ENCODE measurements around the gene CAB39. TPM values are rescaled to one million over a fixed set of nuclear protein-coding genes. Genes with fewer than 3 reads are reported as not detected.

Gene CAB39
- total and polyA plus RNA-seq, 2 of the 8 experiments (the other 6 are each of a cell fraction or from before 2014, with no cell fraction given): 16.4 to 50.5 TPM

- Histone ChIP-seq H3K9me3 (ENCODE audit: insufficient read depth in 2 of 2, low read depth in 1 of 2, low read length in 1 of 2) (no peaks in the 10 kb centered on the region), H3K56ac (replicated peaks; ENCODE audit: insufficient read length, low read depth, low read length) (no peak overlapping the region), H4K8ac (ENCODE audit: extremely low read depth, insufficient read depth, low read length) (no peak overlapping the region), H4K20me1 (replicated peaks in 1 of 2; ENCODE audit: control insufficient read depth in 1 of 2, insufficient read depth in 2 of 2, low read length in 2 of 2) (no peaks in the 10 kb centered on the region), H4K91ac (replicated peaks; ENCODE audit: insufficient read length, low read length) (no peak overlapping the region), H3K4ac (replicated peaks; ENCODE audit: insufficient read length, low read depth, low read length) (no peak overlapping the region), H3K79me2 (ENCODE audit: control insufficient read depth in 1 of 2, insufficient read depth in 2 of 2, low read length in 2 of 2) (no peaks in the 10 kb centered on the region), H3K27ac (ENCODE audit: low read depth, low read length) (no peak overlapping the region), H3K9ac (replicated peaks in 1 of 4; ENCODE audit: extremely low read depth in 1 of 4, low read depth in 3 of 4, low read length in 3 of 4) (no peak overlapping the region), H3K4me1 (replicated peaks in 1 of 4; ENCODE audit: control insufficient read depth in 3 of 4, insufficient read depth in 4 of 4, low read length in 3 of 4) (peaks cover 0 to 5% (median 0%) of the 10 kb centered on the region in 4 experiments; a peak in 1 of 7 replicates), H2BK5ac (ENCODE audit: low read depth, low read length) (no peak overlapping the region), H4K5ac (ENCODE audit: insufficient read length, low read depth, low read length) (no peak overlapping the region), H3K27me3 (replicated peaks in 1 of 4; ENCODE audit: control insufficient read depth in 3 of 4, extremely low read depth in 1 of 4, insufficient read depth in 3 of 4, low read length in 3 of 4) (no peaks in the 10 kb centered on the region; a peak in 1 of 7 replicates), H2AFZ (ENCODE audit: low read length) (no peak overlapping the region), H2BK12ac (ENCODE audit: low read depth, low read length) (no peak overlapping the region), H2BK15ac (ENCODE audit: low read length) (no peak overlapping the region), H3K4me2 (ENCODE audit: insufficient read depth in 1 of 2, low read depth in 2 of 2, low read length in 2 of 2) (no peak overlapping the region), H2AK5ac (ENCODE audit: low read depth, low read length) (no peak overlapping the region), H3K23me2 (ENCODE audit: low read depth, low read length) (0 out of 2 replicates have a peak, but pooled peaks cover 2% of the 10 kb centered on the region), H3K23ac (ENCODE audit: insufficient read length) (no peak overlapping the region), H3K36me3 (ENCODE audit: control insufficient read depth in 2 of 4, insufficient read depth in 4 of 4, low read length in 3 of 4) (no peaks in the 10 kb centered on the region), H3K18ac (ENCODE audit: extremely low read depth, low read length) (no peak overlapping the region), H2BK120ac (replicated peaks; ENCODE audit: low read depth, low read length) (no peak overlapping the region), H2BK20ac (ENCODE audit: low read length) (no peak overlapping the region), H3K4me3 (ENCODE audit: extremely low read depth in 1 of 4, insufficient read depth in 2 of 4, low read depth in 3 of 4, low read length in 4 of 4) (no peak overlapping the region), H3K14ac (ENCODE audit: insufficient read length) (no peak overlapping the region), H3K79me1 (ENCODE audit: low read depth, low read length) (no peaks in the 10 kb centered on the region)
- POLR2A ChIA-PET (ENCODE audit: partially characterized antibody): interaction anchor here (1.2 to 1.9 kb wide), 3 partner anchors 12 to 17 kb away, joined by 3 to 10 read pairs (median 5); partner anchors contain the start of gene ITM2C
- DNase-seq (ENCODE audit: low read depth in 1 of 2, low spot score in 2 of 2) (no peak), FAIRE-seq (no peak)
- whole genome bisulfite sequencing, 2 experiments (ENCODE audit: extremely low coverage in 1 of 2, insufficient coverage in 1 of 2, insufficient read length in 1 of 2, insufficient replicate concordance in 2 of 2, low coverage in 1 of 2, low lambda C conversion rate in 2 of 2, missing lambda C conversion rate in 1 of 2): 95% methylated on average over 4 of the region's 4 CpGs; no CpG with 5 or more reads in 1 of the 2 experiments
- CTCF ChIA-PET (ENCODE audit: partially characterized antibody): interaction anchor here (0.9 to 6.7 kb wide), 11 partner anchors 9 to 134 kb away, joined by 3 to 86 read pairs (median 7); partner anchors contain the start of gene ITM2C
- no peak for TF ChIP-seq SP4 (IDR thresholded peaks at IDR 0.05; ENCODE audit: low read length)
- no peak for TF ChIP-seq RXRA (IDR thresholded peaks at IDR 0.05; ENCODE audit: insufficient read depth, low read depth, low read length)
- TF ChIP-seq CREB1 (IDR thresholded peaks at IDR 0.05): no peak
- TF ChIP-seq TAF7 (optimal IDR thresholded peaks at IDR 0.05; ENCODE audit: borderline replicate concordance, low read depth, low read length): no peak
- no peak for TF ChIP-seq BACH1 (IDR thresholded peaks at IDR 0.05; ENCODE audit: low read length)
- TF ChIP-seq CBX8 (IDR thresholded peaks at IDR 0.05; ENCODE audit: borderline replicate concordance, low read depth, low read length): no peak
- no peak for TF ChIP-seq EZH2 (IDR thresholded peaks at IDR 0.05; ENCODE audit: low read depth, low read length, severe bottlenecking)
- no peak for TF ChIP-seq CTCF (IDR thresholded peaks at IDR 0.05; ENCODE audit: control extremely low read depth in 1 of 3, insufficient read depth in 1 of 3, low read depth in 1 of 3, low read length in 3 of 3)
- TF ChIP-seq CBX5 (IDR thresholded peaks at IDR 0.05; ENCODE audit: low read depth, low read length): no peak
- TF ChIP-seq ATF2 (IDR thresholded peaks at IDR 0.05; ENCODE audit: low read length): no peak
These were observed 139.5 kb downstream of the CAB39 start for GRCh38 chr2:230852113-230852512.

All from H1 (cell line).